Right lobe of liver (tissue), 6 donors: Measurements from ENCODE around the gene JAZF1. TPM values are rescaled to one million over a fixed set of nuclear protein-coding genes. Genes with fewer than 3 reads are reported as not detected.

ENCODE experiments used
- ATAC-seq, 4 donors: fragments of 200-7000 bp; cut with Tn5 transposase; one replicate each; pipeline ENCODE4 v1.9.1; 2020; ENCODE audit warnings: mild to moderate bottlenecking in 4 of 4, moderate library complexity in 4 of 4
- DNase-seq, 3 donors: peaks; one replicate each; pipeline ENCODE4 v3.0.0-alpha.2; 2020
- H3K27ac ChIP-seq, 3 donors: fragments of 200-600 bp; one replicate each; pipeline ENCODE4 v1.8.0; 2022
- H3K27me3 ChIP-seq, 2 donors: fragments of 200-600 bp; one replicate each; pipeline ENCODE4 v1.8.0; 2022
- H3K36me3 ChIP-seq, 4 donors: fragments of 200-600 bp; sonication (generic) in 1 of 4; one replicate each; pipeline versions ENCODE4 v1.5.1 to v1.8.0; 2017 to 2022; ENCODE audit warnings: control low read depth in 1 of 4
- H3K4me1 ChIP-seq, 4 donors: fragments of 200-600 bp; sonication (generic) in 1 of 4; one replicate each; pipeline versions ENCODE4 v1.5.1 to v1.8.0; 2017 to 2022; ENCODE audit warnings: control low read depth in 1 of 4
- H3K4me3 ChIP-seq, 3 donors: fragments of 200-600 bp; one replicate each; pipeline ENCODE4 v1.8.0; 2022
- H3K9me3 ChIP-seq, 4 donors: fragments of 200-600 bp; sonication (generic) in 1 of 4; one replicate each; pipeline versions ENCODE4 v1.5.1 to v1.8.0; 2017 to 2022; ENCODE audit warnings: control low read depth in 1 of 4
- POLR2A ChIP-seq: fragments of 450-650 bp; IDR thresholded peaks from one replicate; pipeline ENCODE4 v1.6.1; 2017; ENCODE audit warnings: antibody characterized with exemption, mild to moderate bottlenecking
- WGBS: methylation state at CpG from one replicate; pipeline ENCODE4 v1.1.6; 2018; ENCODE audit warnings: low coverage, low lambda C conversion rate; ENCODE audit not compliant: insufficient coverage; ENCODE audit errors: missing lambda C conversion rate; 5-methylcytosine and 5-hydroxymethylcytosine counted together
- intact Hi-C, 2 donors: fragments of 100-400 bp; cut with DNase I; formaldehyde crosslinking; loops; one replicate each; pipeline versions ENCODE4 v1.11.2 to v1.14.1; 2022
- total RNA-seq, 6 experiments: library from RNA; depleted of rRNA in 2 of 6; stranded (reverse); fragments of >200 nt in 2 of 6; fragmentation: NEBNext Ultra II Directional in 3 of 6; extraction: Animal tissue kit (Norgen Biotek cat#: 25700) in 3 of 6; gene quantifications; one replicate each; pipeline versions ENCODE4 v1.1.0 to v1.2.4, GENCODE V29; 2016 to 2023
- TF ChIP-seq, protein P1 (sequence below), 4 donors: fragments of 200-600 bp in 3 of 4; fragments of 450-650 bp in 1 of 4; IDR thresholded peaks; one replicate each; pipeline versions ENCODE4 v1.5.1 to v1.8.0; 2016 to 2022; ENCODE audit warnings: antibody characterized with exemption in 4 of 4, mild to moderate bottlenecking in 2 of 4
- donor health status: DM: no; HTN: yes; CAD: no.
- donor health status: DM: no; HTN: no; CAD: no.
- donor health status: DM: no; HTN: no; CAD: no.
- donor health status: DM: no; HTN: yes; CAD: no.
- donor health status: DM: no; HTN: yes; CAD: no.

Gene JAZF1
- total RNA-seq, 6 experiments from 2014 or later = 4.8 to 20.9 (median 6.9) TPM

GRCh38 chr7:28149291-28150101, 31.1 kb downstream of the JAZF1 start:
- Histone ChIP-seq H3K27me3 (no peaks in the 10 kb centered on the region), H3K4me1 (peaks cover 0 to 35% (median 17%) of the 10 kb centered on the region in 4 donors), H3K27ac (peak overlapping the region; percentile 34 to 68 (median 44)), H3K36me3 (no peaks in the 10 kb centered on the region), H3K4me3 (no peak overlapping the region), H3K9me3 (no peaks in the 10 kb centered on the region)
- intact Hi-C loops = no loop called here
- DNase-seq (peak in 1 of 3 donors; percentile 57), ATAC-seq (peak; percentile 68 to 75 (median 69))
- TF ChIP-seq POLR2A = no peak
- TF ChIP-seq, protein P1, sequence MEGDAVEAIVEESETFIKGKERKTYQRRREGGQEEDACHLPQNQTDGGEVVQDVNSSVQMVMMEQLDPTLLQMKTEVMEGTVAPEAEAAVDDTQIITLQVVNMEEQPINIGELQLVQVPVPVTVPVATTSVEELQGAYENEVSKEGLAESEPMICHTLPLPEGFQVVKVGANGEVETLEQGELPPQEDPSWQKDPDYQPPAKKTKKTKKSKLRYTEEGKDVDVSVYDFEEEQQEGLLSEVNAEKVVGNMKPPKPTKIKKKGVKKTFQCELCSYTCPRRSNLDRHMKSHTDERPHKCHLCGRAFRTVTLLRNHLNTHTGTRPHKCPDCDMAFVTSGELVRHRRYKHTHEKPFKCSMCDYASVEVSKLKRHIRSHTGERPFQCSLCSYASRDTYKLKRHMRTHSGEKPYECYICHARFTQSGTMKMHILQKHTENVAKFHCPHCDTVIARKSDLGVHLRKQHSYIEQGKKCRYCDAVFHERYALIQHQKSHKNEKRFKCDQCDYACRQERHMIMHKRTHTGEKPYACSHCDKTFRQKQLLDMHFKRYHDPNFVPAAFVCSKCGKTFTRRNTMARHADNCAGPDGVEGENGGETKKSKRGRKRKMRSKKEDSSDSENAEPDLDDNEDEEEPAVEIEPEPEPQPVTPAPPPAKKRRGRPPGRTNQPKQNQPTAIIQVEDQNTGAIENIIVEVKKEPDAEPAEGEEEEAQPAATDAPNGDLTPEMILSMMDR (IDR thresholded peaks at IDR 0.05) = no peak
- 22% methylated on average over 8 of the region's 8 CpGs for WGBS

GRCh38 chr7:28145931-28146330, 34.7 kb downstream of the JAZF1 start:
- no peaks in the 10 kb centered on the region for H3K27me3 ChIP-seq

GRCh38 chr7:28145090-28145626, 35.4 kb downstream of the JAZF1 start:
- Histone ChIP-seq H3K4me1 (peaks cover 0 to 52% (median 19%) of the 10 kb centered on the region in 4 donors), H3K36me3 (no peaks in the 10 kb centered on the region), H3K27me3 (no peaks in the 10 kb centered on the region), H3K9me3 (no peaks in the 10 kb centered on the region), H3K27ac (peak overlapping the region; percentile 14 to 38 (median 30)), H3K4me3 (peak overlapping the region in 2 of 3 donors; percentile 4 to 9)
- 56% methylated on average over 3 of the region's 3 CpGs for WGBS
- TF ChIP-seq, protein P1 (IDR thresholded peaks at IDR 0.05) = no peak
- no peak for TF ChIP-seq POLR2A
- ATAC-seq (peak; percentile 47 to 80 (median 67)), DNase-seq (no peak)
- intact Hi-C loops = no loop called here

More at GRCh38 chr7:28145931-28146330, 34.7 kb downstream of the JAZF1 start:
- ATAC-seq (peak in 2 of 4 donors; percentile 5 to 22), DNase-seq (no peak)
- H3K36me3 ChIP-seq = no peaks in the 10 kb centered on the region
- no peak overlapping the region for H3K27ac ChIP-seq
- WGBS = 89% methylated on average over 2 of the region's 2 CpGs
- no peak overlapping the region for H3K4me3 ChIP-seq
- intact Hi-C loops = no loop called here
- peaks cover 0 to 54% (median 22%) of the 10 kb centered on the region in 4 donors for H3K4me1 ChIP-seq
- TF ChIP-seq POLR2A = no peak
- TF ChIP-seq, protein P1 (IDR thresholded peaks at IDR 0.05) = no peak
- H3K9me3 ChIP-seq = no peaks in the 10 kb centered on the region

DNA sequence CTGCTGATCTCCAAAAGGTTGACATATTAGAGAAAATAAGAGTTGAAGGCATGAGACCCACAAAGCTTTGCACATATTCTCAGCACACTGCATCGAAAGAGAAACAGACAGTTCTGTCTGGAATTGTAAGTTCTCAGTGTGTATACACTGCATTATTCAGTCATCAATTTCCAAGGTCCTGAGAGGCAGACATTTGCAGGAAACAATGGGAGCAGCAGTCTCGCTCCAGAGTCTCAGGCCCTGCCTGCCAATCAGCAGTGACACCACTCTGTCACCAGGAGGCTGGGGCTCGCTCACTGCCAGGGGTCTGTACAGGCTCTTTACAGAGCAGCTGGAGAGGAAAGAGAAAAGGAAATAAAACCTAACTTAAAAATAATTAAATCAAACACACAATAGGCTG, 36.3 kb downstream of the JAZF1 start:
- H3K9me3 ChIP-seq = no peaks in the 10 kb centered on the region
- no peak for TF ChIP-seq POLR2A
- TF ChIP-seq, protein P1 (IDR thresholded peaks at IDR 0.05) = peak in 3 of 4 donors; percentile 12 to 16 (median 14)
- DNase-seq = peak in 1 of 3 donors; percentile 38
- peak overlapping the region; percentile 14 to 38 (median 30) for H3K27ac ChIP-seq
- no peaks in the 10 kb centered on the region for H3K36me3 ChIP-seq
- peak overlapping the region; percentile 4 to 9 (median 7) for H3K4me3 ChIP-seq
- intact Hi-C loops = no loop called here
- whole genome bisulfite sequencing = 45% methylated on average over 3 of the region's 3 CpGs
- H3K27me3 ChIP-seq = no peaks in the 10 kb centered on the region
- H3K4me1 ChIP-seq = peaks cover 0 to 44% (median 16%) of the 10 kb centered on the region in 4 donors
- ATAC-seq = peak; percentile 30 to 73 (median 64)
